GM19023 (cell line): ENCODE data around the gene MMP13.
"Not testable (repeated sequence)": the region's sequence is repeated elsewhere in the genome, so short reads cannot be mapped to it uniquely, and the experiment has no call there.

Experiments
- ATAC-seq: cut with Tn5 transposase; IDR thresholded peaks from one replicate; pipeline ENCODE4 v1.9.1; 2021; ENCODE audit warnings: mild to moderate bottlenecking, moderate library complexity; ENCODE audit not compliant: unreplicated experiment

Gene MMP13

DNA sequence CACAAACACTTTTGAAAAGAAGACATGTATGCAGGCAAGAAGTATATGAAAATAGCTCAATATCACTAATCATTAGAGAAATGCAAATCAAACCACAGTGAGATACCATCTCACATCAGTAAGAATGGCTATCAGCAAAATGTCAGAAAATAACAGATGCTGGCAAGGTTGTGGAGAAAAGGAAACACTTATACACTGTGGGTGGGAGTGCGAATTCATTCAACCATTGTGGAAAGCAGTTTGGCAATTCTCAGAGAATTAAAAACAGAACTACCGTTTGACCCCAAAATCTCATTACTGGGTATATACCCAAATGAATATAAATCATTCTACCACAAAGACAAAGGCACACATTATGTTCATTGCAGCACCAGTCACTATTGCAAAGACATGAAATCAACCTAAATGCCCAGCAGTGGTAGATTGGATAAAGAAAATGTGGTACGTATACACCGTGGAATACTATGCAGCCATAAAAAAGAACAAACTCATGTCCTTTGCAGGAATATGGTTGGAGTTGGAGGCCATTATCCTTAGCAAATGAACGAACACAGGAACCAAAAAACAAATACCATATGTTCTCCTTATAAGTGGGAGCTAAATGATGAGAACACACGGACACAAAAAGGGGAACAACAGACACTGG, 18.5 kb downstream of the MMP13 start:
- ATAC-seq: no peak

DNA sequence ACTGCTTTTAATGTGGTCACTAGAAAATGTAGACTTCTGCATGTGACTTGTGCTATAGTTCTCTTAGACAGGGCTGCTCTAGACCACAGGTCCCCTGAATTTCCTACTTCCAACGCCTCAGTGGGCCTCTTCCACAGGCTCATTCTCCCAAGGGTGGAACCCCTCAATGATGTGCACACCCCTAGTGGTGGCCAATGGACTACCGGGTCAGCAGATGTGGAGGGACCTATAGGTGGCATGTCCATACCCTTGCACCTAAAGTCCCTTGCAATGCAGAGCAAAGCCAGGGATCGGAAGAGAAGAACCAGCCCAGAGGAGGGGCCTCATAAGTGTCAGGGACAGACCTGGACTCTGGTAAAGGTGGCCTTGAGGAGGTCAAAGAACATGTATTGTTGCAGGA, 20.0 kb downstream of the MMP13 start:
- no peak for ATAC-seq

DNA sequence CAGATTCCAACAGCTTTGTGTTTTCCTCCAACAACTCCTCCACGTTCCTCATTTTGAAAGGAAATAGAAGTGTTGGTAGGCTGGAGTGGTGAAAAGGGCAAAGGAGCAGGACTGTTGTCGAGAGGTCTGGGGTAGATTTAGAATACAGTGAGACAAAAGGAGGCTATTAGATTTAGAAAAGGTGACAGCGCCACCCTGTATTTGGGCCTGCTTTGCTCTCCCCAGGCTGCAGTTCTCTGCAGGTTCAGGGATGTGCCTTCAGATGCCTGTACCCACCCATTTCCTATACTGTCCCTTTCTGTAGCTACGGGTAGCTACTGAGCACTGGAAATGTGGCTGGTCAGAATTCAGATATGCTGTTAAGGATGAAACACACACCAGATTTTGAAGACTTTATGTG, 20.8 kb downstream of the MMP13 start:
- ATAC-seq: no peak

DNA sequence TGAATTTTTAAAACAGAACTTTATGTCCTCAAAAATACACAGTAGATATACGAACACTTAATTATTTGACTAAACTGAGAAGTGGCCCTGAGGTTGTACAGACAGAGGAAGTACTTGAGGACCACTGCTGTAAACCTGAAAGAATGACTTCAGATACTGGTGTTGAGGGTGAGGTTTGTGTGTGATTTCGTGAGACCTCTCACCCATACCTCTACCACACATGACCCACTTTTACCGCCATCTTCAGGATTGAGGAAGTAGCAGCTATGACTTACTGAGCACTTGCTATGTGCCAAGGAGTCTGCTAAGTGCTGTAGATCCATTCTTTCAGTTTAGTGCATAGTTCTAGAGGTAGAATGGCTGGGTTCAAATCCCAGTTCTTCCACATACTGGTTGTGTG, 21.9 kb downstream of the MMP13 start:
- no peak for ATAC-seq

DNA sequence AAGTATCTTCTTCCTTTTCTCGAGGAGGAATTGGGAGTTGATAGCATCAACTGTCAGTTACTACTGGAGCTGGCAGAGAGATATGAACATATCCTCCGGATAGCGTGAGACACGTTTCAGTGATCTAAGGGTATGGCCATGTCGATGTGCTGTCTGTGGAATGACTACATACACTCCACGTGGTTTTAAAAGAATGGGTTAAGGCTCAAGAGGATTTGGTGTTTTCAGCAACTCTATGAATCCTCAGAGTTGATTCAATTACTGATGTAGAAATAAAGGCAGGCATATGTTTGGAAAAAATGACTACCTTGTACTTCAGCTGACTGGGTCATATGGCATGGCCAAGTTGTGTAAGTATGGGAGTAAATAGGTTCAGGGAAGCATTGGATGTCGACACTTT, 22.9 kb downstream of the MMP13 start:
- no peak for ATAC-seq

DNA sequence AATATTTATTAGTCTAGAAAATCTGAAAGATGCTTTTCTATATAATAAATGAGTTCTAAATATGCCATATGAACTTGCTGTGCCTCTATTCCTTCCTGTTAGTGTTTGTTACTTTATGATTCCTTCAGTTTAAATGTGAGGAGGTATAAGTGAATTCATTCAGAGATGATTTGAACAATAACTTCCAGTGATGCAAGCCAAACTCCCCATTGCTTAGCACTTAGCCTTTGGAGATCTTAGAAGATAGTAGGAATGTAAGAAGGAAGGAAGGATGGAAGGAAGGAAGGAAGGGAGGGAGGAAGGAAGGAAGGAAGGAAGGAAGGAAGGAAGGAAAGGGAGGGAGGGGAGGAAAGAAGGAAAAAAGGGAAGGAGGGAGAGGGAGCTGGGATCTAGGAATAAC, 25.1 kb downstream of the MMP13 start:
- no peak for ATAC-seq

DNA sequence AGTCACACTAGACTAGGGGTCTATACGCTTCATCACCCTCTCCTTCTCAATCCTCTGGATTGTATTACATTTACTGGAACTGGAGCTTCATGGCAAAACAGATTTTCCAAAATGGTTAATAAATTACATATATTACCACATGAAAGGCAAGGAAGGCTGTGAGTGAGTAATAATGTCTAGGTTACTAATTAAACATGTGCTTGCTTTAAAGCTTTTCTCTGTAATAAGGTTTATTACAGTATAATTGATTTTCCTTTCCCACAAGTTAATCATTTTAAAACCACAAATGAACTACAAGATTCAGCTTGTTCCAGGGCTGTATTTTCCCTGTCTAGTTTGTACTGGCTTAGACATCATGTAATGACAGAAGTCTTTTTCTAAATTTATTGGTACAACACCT, 25.6 kb downstream of the MMP13 start:
- ATAC-seq: no peak

DNA sequence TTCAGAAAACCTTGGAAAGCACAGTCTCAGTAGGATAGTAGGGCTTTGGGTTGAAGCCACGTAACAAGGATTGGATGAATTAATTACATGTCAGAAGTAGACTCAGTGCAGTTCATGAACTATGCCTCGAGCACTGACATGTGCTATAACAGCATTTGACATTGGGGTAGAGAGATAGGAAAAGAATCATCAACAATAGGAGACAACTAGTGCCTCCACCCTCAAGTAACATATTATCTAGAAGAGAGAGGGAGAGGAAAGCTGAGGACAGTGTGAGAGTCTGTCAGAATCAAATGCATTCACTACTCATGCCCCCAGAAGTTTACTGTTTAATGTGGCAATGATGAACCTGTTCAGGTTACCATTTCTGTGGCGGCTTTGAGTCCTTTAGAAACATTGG, 26.4 kb downstream of the MMP13 start:
- no peak for ATAC-seq

DNA sequence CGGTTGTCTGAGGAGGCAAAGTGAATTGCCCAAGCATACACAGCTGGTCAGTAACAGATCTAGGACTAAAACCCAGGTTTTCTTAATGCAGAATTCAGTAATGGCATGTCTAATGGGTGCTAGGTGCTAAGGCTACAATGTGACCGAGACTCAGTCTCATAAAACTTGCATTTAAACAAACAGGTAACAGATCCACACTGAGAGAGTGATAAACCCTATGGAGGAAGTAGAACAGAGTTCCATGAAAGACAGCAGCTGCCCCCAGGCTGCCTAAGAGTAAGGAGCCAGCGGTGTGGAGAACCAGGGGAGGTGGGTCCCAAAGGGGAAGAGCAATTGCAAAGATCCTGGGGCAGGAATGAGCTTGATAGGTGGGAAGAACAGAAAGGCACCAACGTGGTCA, 27.3 kb downstream of the MMP13 start:
- ATAC-seq: no peak

DNA sequence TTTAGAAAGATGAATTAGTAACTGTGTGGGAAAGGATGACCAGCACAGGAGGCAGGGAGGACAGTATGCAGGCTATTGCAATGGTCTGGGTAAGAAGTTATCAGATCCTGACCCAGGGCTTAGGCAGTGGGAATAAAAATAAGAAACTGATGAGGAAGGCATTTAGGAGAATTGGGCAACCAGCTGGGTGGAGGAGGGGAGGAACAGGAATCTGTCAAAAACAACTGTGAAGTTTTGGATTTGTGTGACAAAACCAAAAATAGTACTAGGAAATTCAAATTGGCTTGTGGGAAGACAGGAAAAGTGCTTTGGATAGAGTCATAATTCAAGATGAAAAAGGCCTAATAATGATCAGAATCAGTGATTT, 27.9 kb downstream of the MMP13 start:
- ATAC-seq: no peak

DNA sequence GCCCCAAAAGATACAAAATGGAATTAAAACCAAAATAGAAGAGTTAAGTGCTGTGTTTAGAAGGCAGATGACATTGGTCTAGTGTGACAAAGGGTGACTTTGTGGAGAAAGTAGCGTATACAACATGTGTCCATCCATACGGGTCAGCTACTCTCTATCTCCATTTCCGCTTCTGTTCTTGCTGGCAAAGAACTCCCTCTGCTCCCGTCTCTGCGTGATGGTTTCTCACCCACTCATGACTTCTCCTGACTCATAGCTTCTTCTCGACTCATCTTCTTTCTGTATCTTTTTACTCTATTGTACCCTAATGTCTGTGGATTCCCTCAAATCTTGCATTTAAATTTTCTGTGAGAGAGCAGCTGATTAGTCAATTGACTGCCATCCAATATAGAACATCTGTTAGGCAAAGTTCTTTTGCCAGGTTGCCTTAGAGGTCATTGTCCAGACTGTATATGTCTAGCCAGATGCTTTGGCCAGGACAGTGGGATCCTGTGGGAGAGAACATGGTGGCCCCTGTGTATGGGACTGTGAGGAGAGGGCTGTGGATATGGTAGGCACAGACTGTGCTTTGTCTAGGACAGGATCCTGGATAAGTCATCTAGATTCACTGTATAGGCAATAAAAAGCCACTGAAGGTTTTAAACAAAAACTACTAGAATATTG, 28.4 kb downstream of the MMP13 start:
- no peak for ATAC-seq

DNA sequence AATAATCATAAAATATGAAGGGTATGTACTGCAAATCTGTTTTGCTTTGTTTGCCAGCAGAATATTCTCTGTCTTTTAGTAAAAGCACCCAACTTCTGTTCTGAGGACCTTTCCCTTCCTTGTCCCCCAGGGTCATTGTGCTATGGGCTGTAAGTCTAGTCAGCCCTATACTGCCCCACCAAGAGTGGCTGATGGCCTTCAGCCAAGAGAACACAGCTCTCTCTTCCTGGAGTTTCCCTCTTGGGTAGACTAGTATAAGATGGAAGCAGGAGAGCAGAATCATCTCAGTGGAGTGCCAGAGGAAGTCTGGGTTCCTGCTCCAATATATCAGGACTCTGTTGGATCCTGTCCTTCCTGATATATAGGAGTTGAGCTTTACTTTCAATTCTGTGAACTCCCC, 29.0 kb downstream of the MMP13 start:
- no peak for ATAC-seq

DNA sequence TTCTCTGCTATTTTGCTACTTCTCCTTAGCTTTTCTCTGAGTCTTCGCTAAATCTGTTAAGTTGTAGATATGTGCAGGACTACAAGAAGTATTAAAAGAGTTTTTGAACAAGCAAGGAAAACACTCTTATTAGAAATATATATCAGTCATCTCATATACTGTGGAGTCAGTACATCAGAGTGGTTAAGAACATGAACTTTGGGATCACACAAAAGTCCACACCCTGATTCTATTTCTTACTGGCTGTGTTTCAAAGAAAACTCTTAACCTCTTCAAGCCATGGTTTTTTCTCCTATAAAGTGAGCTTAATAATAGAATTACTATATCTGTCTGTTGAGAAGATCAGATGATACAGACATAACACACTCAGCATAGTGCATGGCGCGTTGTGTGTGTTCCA, 29.5 kb downstream of the MMP13 start:
- ATAC-seq: no peak

DNA sequence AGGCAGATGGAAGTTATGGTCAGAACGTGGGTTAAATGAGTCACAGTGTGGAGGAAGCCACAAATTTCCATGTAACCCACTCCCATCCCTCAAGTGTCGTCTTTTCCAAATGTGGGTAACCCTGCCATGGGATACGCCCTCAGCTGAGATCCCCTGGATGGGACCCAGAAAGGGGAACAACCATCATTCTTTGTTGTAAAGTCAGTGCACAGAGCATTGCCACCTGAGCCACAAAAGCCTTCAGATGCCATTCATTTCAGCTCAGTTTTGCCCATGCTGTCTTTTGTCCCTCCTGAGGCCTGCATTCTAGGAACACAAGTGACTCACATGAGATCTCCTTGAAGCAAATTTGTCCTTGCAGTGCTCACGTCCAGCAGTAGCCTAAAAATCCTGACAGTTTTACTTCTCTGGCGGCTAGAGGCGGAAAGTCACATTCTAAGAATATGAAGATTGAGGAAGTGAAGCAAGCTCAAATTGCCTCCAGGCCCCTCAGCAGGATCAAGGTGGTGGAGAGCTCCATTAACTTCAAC, 30.6 kb downstream of the MMP13 start:
- ATAC-seq: no peak

DNA sequence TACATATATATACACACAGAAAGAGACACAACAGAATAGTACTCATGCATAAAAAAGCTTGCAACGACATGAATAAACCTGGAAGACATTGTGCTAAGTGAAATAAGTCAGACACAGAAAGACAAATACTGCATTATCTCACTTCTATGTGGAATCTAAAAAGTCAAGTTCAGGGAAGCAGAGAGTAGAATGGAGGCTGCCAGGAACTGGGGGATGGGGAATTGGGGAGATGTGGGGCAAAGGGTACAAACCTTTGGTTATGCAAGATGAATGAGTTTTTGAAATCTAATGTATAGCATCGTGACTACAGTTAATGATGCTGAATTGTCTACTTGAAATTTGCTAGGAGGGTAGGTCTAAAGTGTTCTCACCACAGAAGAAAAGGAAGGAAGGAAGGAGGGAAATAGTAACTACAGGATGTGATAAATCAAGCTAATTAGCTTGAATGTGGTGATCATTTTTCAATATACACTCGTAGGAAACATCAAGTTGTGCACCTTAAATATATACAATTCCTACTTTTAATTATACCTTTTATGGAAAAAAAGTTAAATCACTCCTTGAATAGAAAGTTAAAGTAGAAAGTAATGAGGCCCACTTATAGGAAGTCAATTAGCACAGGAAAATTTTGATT, 33.8 kb downstream of the MMP13 start:
- no peak for ATAC-seq

DNA sequence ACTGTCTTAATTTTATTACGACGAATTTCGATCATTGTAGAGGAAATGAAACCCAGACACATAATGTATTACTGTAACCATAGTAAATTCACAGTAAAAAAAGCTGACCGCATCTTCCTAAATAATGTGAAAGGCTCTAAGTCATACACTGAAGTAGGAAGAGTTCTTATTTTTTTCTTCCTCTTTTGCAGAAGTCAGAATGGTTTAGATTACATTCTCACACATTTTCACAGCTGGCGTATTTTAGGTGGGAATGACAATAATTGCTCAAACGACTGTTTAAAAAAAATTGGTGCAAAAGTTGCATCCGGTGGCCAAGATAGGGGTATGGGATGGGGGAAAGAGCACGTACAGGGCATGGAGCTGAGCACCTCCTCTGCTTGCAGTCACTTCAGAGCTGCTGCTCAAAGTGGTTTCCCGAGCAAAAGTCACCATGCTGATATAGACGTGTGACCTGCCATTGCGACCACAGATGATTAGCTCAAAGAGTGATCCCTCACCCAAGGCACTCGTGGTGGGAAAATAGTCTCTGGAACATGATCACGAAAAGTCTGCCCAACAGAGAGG, 35.3 kb downstream of the MMP13 start:
- ATAC-seq: peak; percentile 64

DNA sequence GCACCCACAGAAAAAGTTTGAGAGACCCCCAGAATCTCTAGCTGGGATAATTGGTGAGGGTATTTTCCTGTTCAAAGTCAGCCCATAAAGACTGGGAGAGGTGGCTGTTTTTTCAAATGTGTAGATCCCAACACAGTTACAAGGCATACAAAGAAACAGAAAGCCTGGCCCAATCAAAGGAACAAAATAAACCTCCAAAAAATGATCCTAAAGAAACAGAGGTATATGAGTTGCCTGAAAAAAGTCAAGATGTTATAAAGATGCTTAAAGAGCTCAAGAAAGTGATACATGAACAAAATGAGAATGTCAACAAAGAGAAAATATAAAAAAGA, 40.5 kb downstream of the MMP13 start:
- ATAC-seq: no peak

DNA sequence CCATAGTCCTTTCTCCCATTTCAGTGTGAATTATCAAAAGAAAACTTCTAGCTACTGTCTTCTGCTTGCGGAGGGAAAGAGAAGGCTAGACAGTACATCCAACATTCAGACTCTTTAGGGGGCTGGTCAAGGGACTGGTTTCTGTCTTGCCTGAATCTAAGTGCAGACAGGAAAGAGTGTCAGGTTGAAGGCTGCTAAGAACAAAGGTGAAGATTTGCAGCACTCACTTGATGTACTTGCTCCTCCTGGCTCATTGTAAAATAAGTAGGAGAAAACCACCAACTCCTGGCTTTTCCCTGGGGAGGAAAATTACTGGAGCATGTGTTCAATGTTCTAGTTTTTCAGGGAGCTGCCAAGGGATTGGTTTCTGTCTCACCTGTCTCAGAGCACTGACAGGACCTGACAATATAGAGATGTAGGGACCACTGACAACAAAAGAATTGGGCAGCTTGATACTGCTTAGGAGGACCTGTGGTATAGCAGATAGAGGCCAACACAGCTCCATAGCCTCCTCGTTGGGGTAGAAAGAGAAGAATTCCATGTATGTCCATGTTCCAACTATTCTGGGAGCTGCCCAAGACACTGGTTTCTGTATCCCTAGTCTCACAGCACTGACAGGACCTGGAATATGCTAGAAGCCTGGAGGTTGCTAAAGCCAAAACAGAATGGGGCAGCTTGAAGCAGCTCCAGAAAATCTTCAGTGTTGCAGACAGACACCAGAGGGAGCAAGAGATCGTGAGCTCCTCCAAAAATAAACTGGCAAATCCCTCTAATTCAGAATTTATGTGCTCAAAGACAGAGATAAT, 41.1 kb downstream of the MMP13 start:
- ATAC-seq: no peak

DNA sequence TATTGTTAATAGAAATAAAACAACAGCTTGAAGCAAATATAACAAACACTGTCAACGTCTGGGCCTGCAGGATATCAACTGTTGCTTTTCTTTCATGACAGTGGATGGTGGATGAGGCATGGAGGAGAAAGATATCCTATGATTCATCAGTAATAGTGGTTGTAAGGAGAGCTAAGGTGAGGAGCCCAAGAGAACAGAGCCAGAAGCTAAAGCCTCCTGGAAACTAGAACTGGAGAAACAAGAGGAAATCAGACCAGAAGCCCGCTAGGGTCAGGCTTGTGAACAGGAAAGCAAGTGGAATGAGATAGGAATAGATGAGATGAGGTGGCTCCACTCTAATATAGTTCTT, 43.1 kb downstream of the MMP13 start:
- ATAC-seq: no peak

DNA sequence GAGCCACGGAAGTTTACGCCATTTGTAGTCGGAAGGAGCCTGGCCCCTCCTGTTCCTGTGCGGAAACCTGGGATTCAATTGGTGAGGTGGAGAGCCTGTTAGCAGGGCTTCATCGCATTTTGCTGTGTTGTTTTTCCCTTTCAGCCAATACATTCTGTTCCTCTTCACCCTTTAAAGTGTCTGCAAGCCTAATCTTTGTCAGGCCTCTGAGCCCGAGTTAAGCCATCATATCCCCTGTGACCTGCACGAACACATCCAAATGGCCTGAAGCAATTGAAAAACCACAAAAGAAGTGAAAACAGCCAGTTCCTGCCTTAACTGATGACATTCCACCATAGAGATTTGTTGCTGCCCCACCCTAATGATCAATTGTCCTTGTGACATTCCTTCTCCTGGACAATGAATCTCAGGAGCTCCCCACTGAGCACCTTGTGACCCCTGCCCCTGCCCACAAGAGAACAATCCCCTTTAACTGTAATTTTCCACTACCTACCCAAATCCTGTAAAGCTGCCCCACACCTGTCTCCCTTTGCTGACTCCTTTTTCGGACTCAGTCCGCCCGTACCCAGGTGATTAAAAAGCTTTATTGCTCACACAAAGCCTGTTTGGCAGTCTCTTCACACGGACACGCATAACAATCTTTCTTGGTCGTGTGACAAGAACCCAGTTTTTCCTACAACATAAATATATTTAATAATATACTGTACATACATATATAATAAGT, 43.6 kb downstream of the MMP13 start:
- ATAC-seq: no peak

DNA sequence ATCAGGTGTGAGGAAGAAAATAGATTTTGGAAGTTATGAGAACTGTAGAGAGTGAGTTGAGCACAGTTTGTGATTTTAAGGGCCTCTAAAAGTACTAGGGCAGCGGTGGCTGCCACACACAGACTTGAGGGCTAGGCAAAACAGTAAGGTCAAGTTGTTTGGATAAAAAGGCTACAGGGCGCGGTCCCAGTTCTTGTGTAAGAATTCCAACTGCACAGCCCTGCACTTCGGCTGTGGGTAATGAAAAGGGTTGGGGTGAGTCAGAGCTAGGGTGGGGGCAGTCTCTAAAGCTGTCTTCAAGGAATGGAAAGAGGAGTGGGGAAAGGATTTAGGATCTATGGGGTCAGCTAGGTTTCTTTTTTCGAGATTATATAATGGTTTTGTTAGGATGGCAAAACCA, 49.7 kb downstream of the MMP13 start:
- ATAC-seq: not testable (repeated sequence)
